Stimulated activated CD8-positive, alpha-beta memory T cell treated with anti-CD3 and anti-CD28 coated beads, Interleukin-2, amount 100 ng/mL, for 1 hour (primary cell): ENCODE measurements around the gene GMDS.

Source experiments
- DNase-seq, 2 donors: peaks; one replicate each; pipeline ENCODE4 v3.0.0-alpha.2; 2020; ENCODE audit warnings: low read depth in 2 of 2

The GMDS gene

GRCh38 chr6:1987640-1988039 lies 257.8 kb downstream of the GMDS start:
- no peak for DNase-seq

- no peak for DNase-seq
These were observed 258.8 kb downstream of the GMDS start for GRCh38 chr6:1986454-1987243.

GRCh38 chr6:1984346-1984994 lies 260.9 kb downstream of the GMDS start:
- no peak for DNase-seq

- no peak for DNase-seq
These were observed 261.6 kb downstream of the GMDS start for GRCh38 chr6:1983850-1984249.

GRCh38 chr6:1972962-1973361 lies 272.4 kb downstream of the GMDS start:
- no peak for DNase-seq

- DNase-seq: no peak
These were observed 273.8 kb downstream of the GMDS start for GRCh38 chr6:1971612-1972011.

- no peak for DNase-seq
These were observed 275.2 kb downstream of the GMDS start for GRCh38 chr6:1970151-1970561.

GRCh38 chr6:1966713-1967112 lies 278.7 kb downstream of the GMDS start:
- no peak for DNase-seq

- no peak for DNase-seq
These were observed 279.7 kb downstream of the GMDS start for GRCh38 chr6:1965596-1966224.

GRCh38 chr6:1963596-1963995 lies 281.8 kb downstream of the GMDS start:
- DNase-seq: no peak

GRCh38 chr6:1962201-1962600 lies 283.2 kb downstream of the GMDS start:
- no peak for DNase-seq

GRCh38 chr6:1960486-1961142 lies 284.8 kb downstream of the GMDS start:
- no peak for DNase-seq

GRCh38 chr6:1958257-1958656 lies 287.1 kb downstream of the GMDS start:
- DNase-seq: no peak

GRCh38 chr6:1957746-1958145 lies 287.7 kb downstream of the GMDS start:
- no peak for DNase-seq

GRCh38 chr6:1952740-1953360 lies 292.6 kb downstream of the GMDS start:
- no peak for DNase-seq

- DNase-seq: no peak
These were observed 294.8 kb downstream of the GMDS start for GRCh38 chr6:1950631-1951030.

GRCh38 chr6:1949538-1949937 lies 295.9 kb downstream of the GMDS start:
- DNase-seq: no peak

- DNase-seq: no peak
These were observed 297.5 kb downstream of the GMDS start for GRCh38 chr6:1947922-1948321.

- no peak for DNase-seq
These were observed 298.8 kb downstream of the GMDS start for GRCh38 chr6:1946583-1946982.

- no peak for DNase-seq
These were observed 300.1 kb downstream of the GMDS start for GRCh38 chr6:1945235-1945832.

GRCh38 chr6:1942834-1943233 lies 302.6 kb downstream of the GMDS start:
- no peak for DNase-seq

GRCh38 chr6:1941534-1941933 lies 303.9 kb downstream of the GMDS start:
- DNase-seq: no peak
